Peyer's patch (tissue), 4 donors: ENCODE results near the gene IL34. TPM values are rescaled to one million over a fixed set of nuclear protein-coding genes. Genes with fewer than 3 reads are reported as not detected.

Source experiments
- DNase-seq, 3 donors: peaks; one replicate each; pipeline ENCODE4 v3.0.0-alpha.2; 2017 to 2019
- H3K27ac ChIP-seq, 4 donors: fragments of 200-600 bp; sonication (generic); one replicate each; pipeline ENCODE4 v1.5.1; 2016 to 2019
- H3K27me3 ChIP-seq, 2 donors: fragments of 200-600 bp; sonication (generic); one replicate each; pipeline ENCODE4 v1.5.1; 2019
- H3K36me3 ChIP-seq, 3 donors: fragments of 200-600 bp; sonication (generic); one replicate each; pipeline ENCODE4 v1.5.1; 2016 to 2019
- H3K4me1 ChIP-seq, 4 donors: fragments of 200-600 bp; sonication (generic); one replicate each; pipeline ENCODE4 v1.5.1; 2016 to 2019
- H3K4me3 ChIP-seq, 4 donors: fragments of 200-600 bp; sonication (generic); 1 replicate in 3 of 4; 2 replicates in 1 of 4; pipeline ENCODE4 v1.5.1; 2016 to 2019; ENCODE audit warnings: mild to moderate bottlenecking in 1 of 4
- H3K9me3 ChIP-seq, 4 donors: fragments of 200-600 bp; sonication (generic); one replicate each; pipeline ENCODE4 v1.5.1; 2016 to 2019; ENCODE audit warnings: mild to moderate bottlenecking in 1 of 4
- CTCF ChIP-seq, 6 experiments: fragments of 450-650 bp in 4 of 6; fragments of 200-600 bp in 2 of 6; sonication (generic) in 1 of 6; IDR thresholded peaks; one replicate each; pipeline ENCODE4 v1.5.1; 2017 to 2019; ENCODE audit warnings: antibody characterized with exemption in 6 of 6, mild to moderate bottlenecking in 3 of 6, moderate library complexity in 1 of 6
- POLR2A ChIP-seq, 2 donors: fragments of 450-650 bp; IDR thresholded peaks; one replicate each; pipeline ENCODE4 v1.5.1; 2017; ENCODE audit warnings: antibody characterized with exemption in 2 of 2, mild to moderate bottlenecking in 2 of 2, moderate library complexity in 2 of 2
- total RNA-seq, 4 donors: library from RNA; depleted of rRNA; stranded (reverse); fragments of >200 nt; gene quantifications; one replicate each; pipeline ENCODE4 v1.1.0, GENCODE V29; 2016

The IL34 gene
- total RNA-seq, 4 donors from 2014 or later: 1.6 to 23.1 (median 2.6) TPM

- TF ChIP-seq POLR2A (IDR thresholded peaks at IDR 0.05) (no peak), CTCF (IDR thresholded peaks at IDR 0.05) (no peak)
- DNase-seq: no peak
- Histone ChIP-seq H3K27ac (peak overlapping the region; percentile 66 to 93 (median 82)), H3K4me3 (no peak overlapping the region), H3K4me1 (peaks cover 0 to 93% (median 2%) of the 10 kb centered on the region in 4 donors), H3K27me3 (no peaks in the 10 kb centered on the region), H3K9me3 (no peaks in the 10 kb centered on the region), H3K36me3 (no peaks in the 10 kb centered on the region)
Measured at GRCh38 chr16:70692873-70693671, 46.7 kb downstream of the IL34 start.

- H3K4me3 ChIP-seq: no peak overlapping the region
- no peak for DNase-seq
- H3K4me1 ChIP-seq: peaks cover 0 to 81% (median 2%) of the 10 kb centered on the region in 4 donors
- no peaks in the 10 kb centered on the region for H3K27me3 ChIP-seq
- no peaks in the 10 kb centered on the region for H3K9me3 ChIP-seq
- no peak for TF ChIP-seq CTCF (IDR thresholded peaks at IDR 0.05)
- no peak for TF ChIP-seq POLR2A (IDR thresholded peaks at IDR 0.05)
- peak overlapping the region; percentile 53 to 93 (median 82) for H3K27ac ChIP-seq
- H3K36me3 ChIP-seq: peaks cover 0 to under 1% (median 0%) of the 10 kb centered on the region in 3 donors
Measured at GRCh38 chr16:70694088-70694867, 47.9 kb downstream of the IL34 start.

GRCh38 chr16:70694868-70695218 lies 48.5 kb downstream of the IL34 start:
- Histone ChIP-seq H3K9me3 (no peaks in the 10 kb centered on the region), H3K4me1 (peaks cover 0 to 75% (median 2%) of the 10 kb centered on the region in 4 donors), H3K36me3 (peaks cover 0 to 4% (median 0%) of the 10 kb centered on the region in 3 donors), H3K27ac (peak overlapping the region; percentile 5 to 93 (median 59)), H3K4me3 (no peak overlapping the region), H3K27me3 (no peaks in the 10 kb centered on the region)
- TF ChIP-seq CTCF (IDR thresholded peaks at IDR 0.05): no peak
- no peak for TF ChIP-seq POLR2A (IDR thresholded peaks at IDR 0.05)
- no peak for DNase-seq

- no peaks in the 10 kb centered on the region for H3K27me3 ChIP-seq
- H3K9me3 ChIP-seq: no peaks in the 10 kb centered on the region
- no peak overlapping the region for H3K4me3 ChIP-seq
- TF ChIP-seq POLR2A (IDR thresholded peaks at IDR 0.05) (no peak), CTCF (IDR thresholded peaks at IDR 0.05) (peak in 1 of 6 experiments; percentile 36)
- no peak for DNase-seq
- H3K27ac ChIP-seq: peak overlapping the region in 3 of 4 donors; percentile 5 to 93 (median 59)
- H3K36me3 ChIP-seq: peaks cover 0 to 4% (median 0%) of the 10 kb centered on the region in 3 donors
- H3K4me1 ChIP-seq: peaks cover 0 to 69% (median 2%) of the 10 kb centered on the region in 4 donors
Measured at GRCh38 chr16:70695331-70696070, 49.1 kb downstream of the IL34 start.

GRCh38 chr16:70696355-70696754 lies 50.0 kb downstream of the IL34 start:
- H3K27me3 ChIP-seq: no peaks in the 10 kb centered on the region
- H3K4me3 ChIP-seq: no peak overlapping the region
- peaks cover 0 to 4% (median 0%) of the 10 kb centered on the region in 3 donors for H3K36me3 ChIP-seq
- H3K27ac ChIP-seq: peak overlapping the region in 2 of 4 donors; percentile 59 to 93
- H3K4me1 ChIP-seq: peaks cover 0 to 60% (median 2%) of the 10 kb centered on the region in 4 donors
- no peaks in the 10 kb centered on the region for H3K9me3 ChIP-seq
- no peak for TF ChIP-seq POLR2A (IDR thresholded peaks at IDR 0.05)
- TF ChIP-seq CTCF (IDR thresholded peaks at IDR 0.05): no peak
- DNase-seq: no peak
